ENCODE measurements around the gene CDK5RAP2.

The CDK5RAP2 gene

DNA sequence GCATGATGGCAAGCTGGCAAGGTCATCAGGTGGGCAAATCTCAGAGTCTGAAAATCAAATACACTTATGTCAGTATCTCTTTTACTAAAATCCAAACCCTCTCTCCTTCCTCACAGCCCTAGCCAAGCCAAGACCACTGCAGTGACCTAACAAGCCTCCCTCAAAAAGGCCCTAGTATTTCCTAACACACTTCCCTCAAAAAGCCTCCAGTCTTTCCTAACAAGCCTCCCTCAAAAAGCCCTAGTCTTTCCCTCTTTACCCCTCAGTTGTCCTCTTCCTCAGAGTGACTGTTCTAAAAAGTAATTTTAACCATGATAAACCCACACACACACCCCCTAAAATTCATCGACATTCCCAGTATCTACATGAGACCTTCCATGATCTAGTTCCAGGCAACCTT is 140.0 kb downstream of the CDK5RAP2 start:
- DNase-seq (ENCODE audit: low read depth), result no peak
- no peak overlapping the region for H3K4me3 ChIP-seq (ENCODE audit: low read depth, low read length)
- TF ChIP-seq, protein P1, sequence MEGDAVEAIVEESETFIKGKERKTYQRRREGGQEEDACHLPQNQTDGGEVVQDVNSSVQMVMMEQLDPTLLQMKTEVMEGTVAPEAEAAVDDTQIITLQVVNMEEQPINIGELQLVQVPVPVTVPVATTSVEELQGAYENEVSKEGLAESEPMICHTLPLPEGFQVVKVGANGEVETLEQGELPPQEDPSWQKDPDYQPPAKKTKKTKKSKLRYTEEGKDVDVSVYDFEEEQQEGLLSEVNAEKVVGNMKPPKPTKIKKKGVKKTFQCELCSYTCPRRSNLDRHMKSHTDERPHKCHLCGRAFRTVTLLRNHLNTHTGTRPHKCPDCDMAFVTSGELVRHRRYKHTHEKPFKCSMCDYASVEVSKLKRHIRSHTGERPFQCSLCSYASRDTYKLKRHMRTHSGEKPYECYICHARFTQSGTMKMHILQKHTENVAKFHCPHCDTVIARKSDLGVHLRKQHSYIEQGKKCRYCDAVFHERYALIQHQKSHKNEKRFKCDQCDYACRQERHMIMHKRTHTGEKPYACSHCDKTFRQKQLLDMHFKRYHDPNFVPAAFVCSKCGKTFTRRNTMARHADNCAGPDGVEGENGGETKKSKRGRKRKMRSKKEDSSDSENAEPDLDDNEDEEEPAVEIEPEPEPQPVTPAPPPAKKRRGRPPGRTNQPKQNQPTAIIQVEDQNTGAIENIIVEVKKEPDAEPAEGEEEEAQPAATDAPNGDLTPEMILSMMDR (IDR thresholded peaks at IDR 0.05; ENCODE audit: insufficient read depth, low read depth, low read length, missing control alignments), result no peak

DNA sequence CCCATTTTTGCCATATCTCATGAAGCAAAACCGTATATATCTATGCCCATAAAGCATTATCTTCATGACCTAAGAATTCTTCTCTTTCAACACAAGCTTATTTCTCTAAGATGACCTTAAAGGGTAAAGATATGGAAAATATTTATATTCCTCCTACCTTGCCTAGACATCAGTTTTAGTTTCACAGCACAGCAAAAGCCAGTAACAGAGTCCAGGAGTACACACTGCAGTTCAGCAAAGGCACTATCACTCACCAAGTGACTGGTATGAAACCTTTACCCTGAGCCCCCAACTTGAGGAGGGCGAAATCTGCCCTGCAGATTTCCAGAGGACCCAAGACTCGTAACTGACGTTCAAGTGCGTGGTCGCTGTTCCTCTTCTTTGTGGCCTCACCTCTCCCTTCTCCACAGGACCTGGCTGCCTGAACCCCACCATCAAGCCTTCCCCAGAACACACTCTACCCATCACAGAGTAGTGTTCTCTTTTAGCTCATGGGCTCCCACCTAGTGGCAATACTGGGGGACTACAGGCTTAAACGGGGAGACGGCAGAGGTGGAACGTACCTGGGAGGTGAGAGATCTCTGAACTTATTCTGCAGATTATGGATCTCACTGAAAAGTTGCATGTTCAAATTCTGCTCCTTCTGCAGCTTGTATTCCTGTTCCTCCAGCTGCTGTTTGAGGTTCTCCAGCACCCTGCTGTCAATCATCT is 141.0 kb downstream of the CDK5RAP2 start:
- no peak overlapping the region for H3K4me3 ChIP-seq (ENCODE audit: low read depth, low read length)
- TF ChIP-seq, protein P1 (IDR thresholded peaks at IDR 0.05; ENCODE audit: insufficient read depth, low read depth, low read length, missing control alignments), result peak; percentile 38
- DNase-seq (ENCODE audit: low read depth), result peak; percentile 13

DNA sequence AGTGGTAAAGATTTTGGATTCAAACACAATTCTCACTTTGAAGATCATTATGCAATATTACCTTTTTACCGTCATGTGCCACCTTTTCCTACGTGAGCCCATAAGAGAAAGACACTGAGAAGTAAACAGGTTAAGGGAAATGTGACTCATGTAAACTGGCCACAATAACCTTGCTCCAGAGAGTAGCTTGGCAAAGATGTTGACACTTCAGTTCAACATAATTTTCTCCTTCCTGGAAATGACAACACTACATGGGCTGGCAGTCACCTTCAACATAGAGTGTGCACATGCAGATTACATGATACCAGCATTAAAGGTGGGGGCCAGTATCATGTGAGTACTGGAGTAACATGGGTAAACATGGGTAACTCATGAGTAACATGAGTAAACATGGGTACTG is 141.9 kb downstream of the CDK5RAP2 start:
- DNase-seq (ENCODE audit: low read depth), result no peak
- TF ChIP-seq, protein P1 (IDR thresholded peaks at IDR 0.05; ENCODE audit: insufficient read depth, low read depth, low read length, missing control alignments), result no peak
- H3K4me3 ChIP-seq (ENCODE audit: low read depth, low read length), result no peak overlapping the region

DNA sequence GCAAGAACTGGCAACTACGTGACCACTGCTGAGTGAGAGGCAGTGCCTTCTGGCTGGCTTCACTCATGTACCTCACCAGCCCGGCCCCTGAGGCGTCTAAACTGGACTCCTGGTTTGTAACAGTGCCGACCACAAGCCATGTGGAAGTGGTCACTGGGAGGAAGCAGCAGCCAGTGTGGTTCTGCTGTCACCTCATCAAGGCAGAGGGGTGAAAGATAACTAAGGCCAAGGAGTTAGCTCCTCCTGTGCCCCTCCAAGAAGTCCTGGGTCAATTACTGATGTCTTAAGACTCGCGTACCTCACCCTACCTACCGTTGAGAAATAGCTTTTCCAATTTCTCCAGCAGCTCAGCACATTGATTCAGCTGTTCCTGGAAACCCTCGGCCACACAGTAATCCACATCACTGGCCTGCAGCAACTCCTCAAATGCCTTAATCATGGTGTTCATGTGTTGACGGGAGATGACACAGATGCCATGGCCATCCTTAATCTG is 142.9 kb downstream of the CDK5RAP2 start:
- TF ChIP-seq, protein P1 (IDR thresholded peaks at IDR 0.05; ENCODE audit: insufficient read depth, low read depth, low read length, missing control alignments), result no peak
- peak; percentile 18 for DNase-seq (ENCODE audit: low read depth)
- H3K4me3 ChIP-seq (ENCODE audit: low read depth, low read length), result no peak overlapping the region

DNA sequence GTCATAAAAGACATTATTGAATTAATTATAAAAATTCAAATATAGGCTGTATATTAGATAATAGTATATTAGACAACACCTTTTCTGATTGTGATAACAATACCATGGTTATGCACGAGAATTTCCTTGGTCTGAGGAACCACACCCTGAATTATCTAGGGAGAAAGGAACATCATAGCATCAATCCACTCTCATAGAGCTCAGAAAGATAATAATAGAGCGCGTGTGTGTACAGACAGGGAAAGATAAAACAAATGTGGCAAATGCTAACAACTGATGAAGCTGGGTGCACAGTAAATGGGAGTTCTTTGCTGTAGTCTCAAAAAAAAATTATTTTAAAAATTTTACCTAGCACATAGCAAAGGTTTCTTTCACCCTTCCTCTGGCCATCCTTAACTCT is 143.5 kb downstream of the CDK5RAP2 start:
- TF ChIP-seq, protein P1 (IDR thresholded peaks at IDR 0.05; ENCODE audit: insufficient read depth, low read depth, low read length, missing control alignments), result no peak
- no peak for DNase-seq (ENCODE audit: low read depth)
- H3K4me3 ChIP-seq (ENCODE audit: low read depth, low read length), result no peak overlapping the region

DNA sequence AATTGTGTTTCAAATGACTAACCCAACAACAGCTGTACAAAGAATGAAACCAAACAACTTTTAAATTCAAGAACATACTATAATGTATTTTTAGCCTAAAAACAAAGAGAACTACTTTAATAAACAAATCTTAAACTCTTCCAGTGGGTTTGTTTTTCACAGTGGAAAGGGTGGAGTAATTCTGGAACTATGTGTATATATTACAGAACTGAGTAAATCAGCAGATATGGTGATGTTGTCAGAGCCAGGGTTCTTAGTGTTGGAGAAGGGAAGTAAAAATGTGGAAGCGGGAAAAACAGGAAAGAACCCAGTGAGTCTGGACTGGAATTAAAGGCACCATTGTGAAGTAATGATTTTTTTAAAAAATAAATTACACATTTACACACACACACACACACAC is 144.9 kb downstream of the CDK5RAP2 start:
- no peak for DNase-seq (ENCODE audit: low read depth)
- H3K4me3 ChIP-seq (ENCODE audit: low read depth, low read length), result no peak overlapping the region
- TF ChIP-seq, protein P1 (IDR thresholded peaks at IDR 0.05; ENCODE audit: insufficient read depth, low read depth, low read length, missing control alignments), result no peak

DNA sequence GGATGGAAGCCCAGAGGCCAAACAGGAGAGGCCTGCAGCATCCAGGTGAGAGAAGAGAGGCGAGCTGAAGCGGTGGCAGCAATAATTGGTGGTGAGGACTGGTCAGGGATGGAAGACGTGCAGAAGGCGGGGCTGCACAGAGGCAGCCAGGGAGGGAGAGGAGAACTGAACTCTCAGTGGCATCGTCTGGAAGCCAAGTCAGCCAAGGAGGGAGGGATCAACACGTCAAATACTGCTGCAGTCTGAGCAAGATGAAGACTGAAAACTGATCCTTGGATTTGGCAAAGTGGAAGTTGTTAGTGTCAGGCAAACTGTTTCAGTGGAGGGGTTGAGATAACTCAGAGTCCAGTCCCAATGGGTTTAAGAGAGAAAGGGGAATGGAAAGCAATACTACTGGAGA is 145.4 kb downstream of the CDK5RAP2 start:
- no peak for DNase-seq (ENCODE audit: low read depth)
- H3K4me3 ChIP-seq (ENCODE audit: low read depth, low read length), result no peak overlapping the region
- TF ChIP-seq, protein P1 (IDR thresholded peaks at IDR 0.05; ENCODE audit: insufficient read depth, low read depth, low read length, missing control alignments), result no peak
